ENCODE data around the gene ADARB1. TPM values are rescaled to one million over a fixed set of nuclear protein-coding genes. Genes with fewer than 3 reads are reported as not detected.

ADARB1 gene
- total RNA-seq, 1 experiment from 2014 or later: 14.6 TPM

GRCh38 chr21:45209685-45210284, 135.4 kb downstream of the ADARB1 start:
- ATAC-seq (no peak), DNase-seq (ENCODE audit: low spot score) (no peak)
- ChIA-PET CTCF (no interaction called here), POLR2A (no interaction called here)
- TF ChIP-seq ZNF121 (CRISPR knock-in tag; IDR thresholded peaks at IDR 0.05) (no peak), ATF2 (CRISPR knock-in tag; IDR thresholded peaks at IDR 0.05; ENCODE audit: borderline replicate concordance, low read depth) (no peak)
- Mint-ChIP-seq H3K9me3 (no peaks in the 10 kb centered on the region; the same call in 1 of the 2 replicates), H3K4me3 (no peak overlapping the region), H3K4me1 (no peaks in the 10 kb centered on the region), H3K36me3 (no peaks in the 10 kb centered on the region; the same call in 1 of the 2 replicates), H3K27me3 (ENCODE audit: low read depth) (no peaks in the 10 kb centered on the region), H3K27ac (no peak overlapping the region)

- H3K4me3 Mint-ChIP-seq: no peak overlapping the region
- POLR2A ChIA-PET: no interaction called here
Measured at GRCh38 chr21:45210461-45210983, 136.1 kb downstream of the ADARB1 start.

GRCh38 chr21:45211661-45212060, 137.3 kb downstream of the ADARB1 start:
- ChIA-PET CTCF (no interaction called here), POLR2A (no interaction called here)
- peaks cover 14% of the 10 kb centered on the region for H3K9me3 Mint-ChIP-seq
- H3K27ac Mint-ChIP-seq: no peak overlapping the region
- ATAC-seq (no peak), DNase-seq (ENCODE audit: low spot score) (no peak)
- no peak for TF ChIP-seq TEAD1 (CRISPR knock-in tag; IDR thresholded peaks at IDR 0.05)
- H3K4me3 Mint-ChIP-seq: no peak overlapping the region
- H3K36me3 Mint-ChIP-seq: peaks cover 7% of the 10 kb centered on the region; the same call in 1 of the 2 replicates
- no peaks in the 10 kb centered on the region for H3K4me1 Mint-ChIP-seq
- H3K27me3 Mint-ChIP-seq (ENCODE audit: low read depth): no peaks in the 10 kb centered on the region

More at GRCh38 chr21:45210461-45210983, 136.1 kb downstream of the ADARB1 start:
- CTCF ChIA-PET: interaction anchor here (0.8 kb wide), 1 partner anchor 71 kb away, joined by 3 read pairs; no protein-coding TSS in a partner anchor
- ATAC-seq (no peak), DNase-seq (ENCODE audit: low spot score) (no peak)
- H3K36me3 Mint-ChIP-seq: no peaks in the 10 kb centered on the region; the same call in 1 of the 2 replicates
- H3K9me3 Mint-ChIP-seq: peaks cover 4% of the 10 kb centered on the region; the same call in 1 of the 2 replicates
- H3K4me1 Mint-ChIP-seq: no peaks in the 10 kb centered on the region
- no peak overlapping the region for H3K27ac Mint-ChIP-seq
- TF ChIP-seq E2F4 (CRISPR knock-in tag; IDR thresholded peaks at IDR 0.05; ENCODE audit: borderline replicate concordance, low read depth) (no peak), MXD4 (CRISPR knock-in tag; IDR thresholded peaks at IDR 0.05; ENCODE audit: borderline replicate concordance) (no peak), ZMAT4 (CRISPR knock-in tag; IDR thresholded peaks at IDR 0.05) (no peak), ZBTB21 (CRISPR knock-in tag; IDR thresholded peaks at IDR 0.05; ENCODE audit: borderline replicate concordance) (no peak), GTF2I (CRISPR knock-in tag; conservative IDR thresholded peaks at IDR 0.05) (no peak), FOXK1 (CRISPR knock-in tag; IDR thresholded peaks at IDR 0.05) (no peak), ZNF671 (CRISPR knock-in tag; IDR thresholded peaks at IDR 0.05) (no peak), ZSCAN18 (CRISPR knock-in tag; IDR thresholded peaks at IDR 0.05) (no peak), ELF4 (CRISPR knock-in tag; IDR thresholded peaks at IDR 0.05; ENCODE audit: low read depth) (no peak), EMX1 (CRISPR knock-in tag; IDR thresholded peaks at IDR 0.05) (no peak)
- H3K27me3 Mint-ChIP-seq (ENCODE audit: low read depth): no peaks in the 10 kb centered on the region

- DNase-seq (ENCODE audit: low spot score) (no peak), ATAC-seq (no peak)
- CTCF ChIA-PET: no interaction called here
- H3K36me3 Mint-ChIP-seq: peaks cover 22% of the 10 kb centered on the region
- no peaks in the 10 kb centered on the region for H3K4me1 Mint-ChIP-seq
- H3K9me3 Mint-ChIP-seq: peaks cover 32% of the 10 kb centered on the region
- no peaks in the 10 kb centered on the region for H3K27me3 Mint-ChIP-seq (ENCODE audit: low read depth)
- H3K4me3 Mint-ChIP-seq: no peak overlapping the region
- H3K27ac Mint-ChIP-seq: no peak overlapping the region
- POLR2A ChIA-PET: no interaction called here
- TF ChIP-seq OVOL2 (CRISPR knock-in tag; IDR thresholded peaks at IDR 0.05; ENCODE audit: borderline replicate concordance) (no peak), FOXK1 (CRISPR knock-in tag; IDR thresholded peaks at IDR 0.05) (no peak), CBFB (CRISPR knock-in tag; IDR thresholded peaks at IDR 0.05; ENCODE audit: low read depth) (no peak), ZNF281 (CRISPR knock-in tag; IDR thresholded peaks at IDR 0.05) (no peak), E2F5 (CRISPR knock-in tag; IDR thresholded peaks at IDR 0.05) (no peak), KAT7 (CRISPR knock-in tag; IDR thresholded peaks at IDR 0.05; ENCODE audit: borderline replicate concordance) (no peak), CREB1 (CRISPR knock-in tag; IDR thresholded peaks at IDR 0.05) (no peak), ZNF121 (CRISPR knock-in tag; IDR thresholded peaks at IDR 0.05) (no peak), SP1 (CRISPR knock-in tag; conservative IDR thresholded peaks at IDR 0.05) (no peak), PRRX2 (CRISPR knock-in tag; IDR thresholded peaks at IDR 0.05) (no peak)
Measured at GRCh38 chr21:45213392-45213791, 139.0 kb downstream of the ADARB1 start.

Measured in WTC11 (cell line).